Naive thymus-derived CD8-positive, alpha-beta T cell (primary cell): Measurements from ENCODE around the gene ZFAND3. TPM values are rescaled to one million over a fixed set of nuclear protein-coding genes. Genes with fewer than 3 reads are reported as not detected.

ENCODE experiments used
- ATAC-seq, 2 donors: fragments of 150-1000 bp; cut with Tn5 transposase in 1 of 2; sonication (Bioruptor Pico), chemical (Tn5 transposase) in 1 of 2; 1 replicate in 1 of 2; 2 replicates in 1 of 2; pipeline ENCODE4 v1.10.0; 2021; ENCODE audit warnings: mild to moderate bottlenecking in 2 of 2, moderate library complexity in 2 of 2
- POLR2A ChIA-PET: fragments of 350-600 bp; sonication (Branson Sonifier 250); formaldehyde crosslinking; loops from one replicate; lab custom pipeline; 2021; ENCODE audit warnings: antibody characterized with exemption; lab: Charles Lee
- DNase-seq, 10 donors: peaks; one replicate each; pipeline versions ENCODE4 v3.0.0 to v3.0.0-alpha.2; 2020 to 2022
- H3K27ac Mint-ChIP-seq, 10 donors: one replicate each; pipeline ENCODE4 v1.8.0; 2020 to 2022; ENCODE audit warnings: mild to moderate bottlenecking in 10 of 10, mixed read lengths in 10 of 10, moderate library complexity in 4 of 10, inconsistent platforms in 1 of 10
- H3K27me3 Mint-ChIP-seq, 5 donors: one replicate each; pipeline ENCODE4 v1.8.0; 2021 to 2022; ENCODE audit warnings: mixed read lengths in 5 of 5
- H3K36me3 Mint-ChIP-seq, 3 donors: one replicate each; pipeline ENCODE4 v1.8.0; 2020 to 2022; ENCODE audit warnings: mixed read lengths in 3 of 3, mild to moderate bottlenecking in 2 of 3, inconsistent platforms in 1 of 3
- H3K4me1 Mint-ChIP-seq, 4 donors: one replicate each; pipeline ENCODE4 v1.8.0; 2021 to 2022; ENCODE audit warnings: mixed read lengths in 4 of 4
- H3K4me3 Mint-ChIP-seq, 10 donors: one replicate each; pipeline ENCODE4 v1.8.0; 2020 to 2022; ENCODE audit warnings: mild to moderate bottlenecking in 10 of 10, mixed read lengths in 10 of 10, moderate library complexity in 6 of 10, inconsistent platforms in 1 of 10
- H3K9me3 Mint-ChIP-seq, 9 donors: one replicate each; pipeline ENCODE4 v1.8.0; 2020 to 2022; ENCODE audit warnings: mixed read lengths in 9 of 9, mild to moderate bottlenecking in 3 of 9, inconsistent platforms in 1 of 9, moderate library complexity in 1 of 9
- polyA plus RNA-seq, 3 donors: library from polyadenylated mRNA; unstranded; fragments of 300-500 nt; fragmentation: Illumina TruSeq; gene quantifications; one replicate each; pipeline ENCODE4 v1.2.3, GENCODE V29; 2021
- total RNA-seq, 8 experiments: library from RNA in 2 of 8; stranded (reverse) in 2 of 8; gene quantifications; one replicate each; pipeline ENCODE4 v1.2.3 and lab custom pipeline; 2021 to 2026

Gene ZFAND3
- total and polyA plus RNA-seq, 5 experiments from 2014 or later, result 3.7 to 33.8 (median 4.5) TPM

GRCh38 chr6:38195113-38195635, 375.6 kb downstream of the ZFAND3 start:
- H3K9me3 Mint-ChIP-seq, result no peaks in the 10 kb centered on the region
- DNase-seq, result no peak
- H3K4me3 Mint-ChIP-seq, result no peak overlapping the region
- peaks cover 0 to 4% (median 1%) of the 10 kb centered on the region in 4 donors for H3K4me1 Mint-ChIP-seq
- no peak for ATAC-seq
- peaks cover 0 to 18% (median 13%) of the 10 kb centered on the region in 3 donors for H3K36me3 Mint-ChIP-seq
- no peaks in the 10 kb centered on the region for H3K27me3 Mint-ChIP-seq
- H3K27ac Mint-ChIP-seq, result peak overlapping the region in 1 of 10 donors; percentile 1
- POLR2A ChIA-PET, result no interaction called here

GRCh38 chr6:38198219-38198618, 378.7 kb downstream of the ZFAND3 start:
- Mint-ChIP-seq H3K9me3 (peaks cover 0 to 5% (median 0%) of the 10 kb centered on the region in 9 donors), H3K27ac (no peak overlapping the region), H3K4me3 (no peak overlapping the region), H3K27me3 (no peaks in the 10 kb centered on the region), H3K36me3 (peaks cover 0 to 16% (median 8%) of the 10 kb centered on the region in 3 donors), H3K4me1 (peaks cover 0 to 5% (median 1%) of the 10 kb centered on the region in 4 donors)
- no peak for ATAC-seq
- POLR2A ChIA-PET, result no interaction called here
- DNase-seq, result no peak

Other genes with a start within 250 kb of the ZFAND3 start
- 1 to 10 TPM; 6.3 to 9.8 TPM for gene MDGA1, start 121.8 kb upstream of the ZFAND3 start, total RNA-seq
- 1 to 10 TPM in 1 of 3 donors, under 1 TPM in 2; 0.43 to 1.3 (median 0.46) TPM for gene MDGA1, start 121.8 kb upstream of the ZFAND3 start, polyA plus RNA-seq